Keratinocyte (primary cell): Measurements from ENCODE around the gene FAM240A.

Source experiments
- EZH2 ChIP-seq: IDR thresholded peaks from one replicate; pipeline ENCODE4 v1.6.1; 2012; ENCODE audit warnings: inconsistent platforms, mild to moderate bottlenecking, low read length, moderate library complexity
- TF ChIP-seq, protein P1 (sequence below), 3 experiments: IDR thresholded peaks in 1 of 3; conservative IDR thresholded peaks in 1 of 3; optimal IDR thresholded peaks in 1 of 3; 2 replicates in 2 of 3; 3 replicates in 1 of 3; pipeline versions ENCODE3 to v1.5.1; 2011; ENCODE audit warnings: low read length in 3 of 3, mild to moderate bottlenecking in 3 of 3, moderate library complexity in 2 of 3, control low read depth in 1 of 3, inconsistent platforms in 1 of 3; ENCODE audit not compliant: insufficient read depth in 2 of 3; ENCODE audit errors: extremely low read depth in 1 of 3

DNA sequence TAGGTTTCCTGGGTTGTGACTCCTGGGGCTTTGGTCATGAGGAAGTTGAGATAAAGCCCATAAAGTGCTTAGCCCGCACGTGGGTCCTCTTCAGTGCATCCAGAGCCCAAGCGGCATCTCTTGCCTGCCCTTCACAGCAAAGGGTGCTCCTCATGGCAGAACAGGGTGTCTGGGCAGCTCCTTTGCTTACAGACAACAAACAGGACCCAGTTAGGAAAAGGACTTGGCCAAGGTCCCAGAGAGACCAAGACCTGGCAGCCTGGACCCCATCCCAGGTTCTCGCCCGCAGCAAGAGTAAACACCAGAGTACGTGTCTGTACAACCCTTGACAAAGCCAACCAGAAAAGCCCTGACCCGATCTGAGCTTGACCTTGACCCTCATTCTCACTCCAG, 54.1 kb downstream of the FAM240A start:
- TF ChIP-seq, protein P1, sequence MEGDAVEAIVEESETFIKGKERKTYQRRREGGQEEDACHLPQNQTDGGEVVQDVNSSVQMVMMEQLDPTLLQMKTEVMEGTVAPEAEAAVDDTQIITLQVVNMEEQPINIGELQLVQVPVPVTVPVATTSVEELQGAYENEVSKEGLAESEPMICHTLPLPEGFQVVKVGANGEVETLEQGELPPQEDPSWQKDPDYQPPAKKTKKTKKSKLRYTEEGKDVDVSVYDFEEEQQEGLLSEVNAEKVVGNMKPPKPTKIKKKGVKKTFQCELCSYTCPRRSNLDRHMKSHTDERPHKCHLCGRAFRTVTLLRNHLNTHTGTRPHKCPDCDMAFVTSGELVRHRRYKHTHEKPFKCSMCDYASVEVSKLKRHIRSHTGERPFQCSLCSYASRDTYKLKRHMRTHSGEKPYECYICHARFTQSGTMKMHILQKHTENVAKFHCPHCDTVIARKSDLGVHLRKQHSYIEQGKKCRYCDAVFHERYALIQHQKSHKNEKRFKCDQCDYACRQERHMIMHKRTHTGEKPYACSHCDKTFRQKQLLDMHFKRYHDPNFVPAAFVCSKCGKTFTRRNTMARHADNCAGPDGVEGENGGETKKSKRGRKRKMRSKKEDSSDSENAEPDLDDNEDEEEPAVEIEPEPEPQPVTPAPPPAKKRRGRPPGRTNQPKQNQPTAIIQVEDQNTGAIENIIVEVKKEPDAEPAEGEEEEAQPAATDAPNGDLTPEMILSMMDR (optimal IDR thresholded peaks at IDR 0.05 in 1 of 3, IDR thresholded peaks at IDR 0.05 in 1 of 3, conservative IDR thresholded peaks at IDR 0.05 in 1 of 3; ENCODE audit: extremely low read depth in 1 of 3, insufficient read depth in 2 of 3, low read length in 3 of 3) = no peak
- TF ChIP-seq EZH2 = no peak
